ENCODE measurements around the gene COL6A1. TPM values are rescaled to one million over a fixed set of nuclear protein-coding genes. Genes with fewer than 3 reads are reported as not detected.

COL6A1 gene
- total and polyA plus RNA-seq, 2 of the 13 experiments (the other 11 are each of a cell fraction or from before 2014, with no cell fraction given), result 3.1 to 4.8 TPM

- ChIA-PET CTCF (ENCODE audit: low intra/inter-chr PET ratio, low total read pairs) (no interaction called here), POLR2A (no interaction called here)
- intact Hi-C loops (cut with micrococcal nuclease; ENCODE audit: unreplicated experiment), result no loop called here
- in situ Hi-C loops (cut with HindIII; ENCODE audit: extremely low pct_ligation_motif_present, low pct_unique_long_range_greater_than_20kb), result no loop called here
- Histone ChIP-seq H3K4me2 (ENCODE audit: low read depth, low read length) (no peak overlapping the region), H4K20me1 (ENCODE audit: insufficient read depth, low read length) (no peaks in the 10 kb centered on the region; the same call in 1 of the 2 replicates), H3K9me3 (ENCODE audit: low read length) (no peaks in the 10 kb centered on the region), H3K4me3 (replicated peaks in 1 of 3; ENCODE audit: insufficient read depth in 1 of 3, low read depth in 2 of 3, low read length in 3 of 3) (no peak overlapping the region), H3K36me3 (replicated peaks in 1 of 2; ENCODE audit: control insufficient read depth in 1 of 2, insufficient read depth in 2 of 2, low read length in 2 of 2) (no peaks in the 10 kb centered on the region), H3K27me3 (ENCODE audit: control insufficient read depth in 1 of 2, insufficient read depth in 2 of 2, low read length in 2 of 2) (peaks cover 5 to 53% of the 10 kb centered on the region in 2 experiments; a peak in 4 of 5 replicates), H3K79me2 (ENCODE audit: insufficient read depth, low read length) (no peaks in the 10 kb centered on the region), H3K27ac (ENCODE audit: extremely low read length, insufficient read depth, low read length) (no peak overlapping the region), H3K4me1 (ENCODE audit: insufficient read depth, low read length) (no peaks in the 10 kb centered on the region), H2AFZ (ENCODE audit: low read length) (no peak overlapping the region), H3K9ac (ENCODE audit: insufficient read depth, low read depth, low read length) (no peak overlapping the region)
- no TSS peak for BruUV-seq (replicated peaks)
- DNase-seq (ENCODE audit: low spot score), result no peak
- FAIRE-seq, result no peak
- TF ChIP-seq RORA (CRISPR knock-in tag; IDR thresholded peaks at IDR 0.05) (no peak), AGO1 (IDR thresholded peaks at IDR 0.05; ENCODE audit: low read depth, low read length, poor library complexity, severe bottlenecking) (no peak), CERS6 (CRISPR knock-in tag; IDR thresholded peaks at IDR 0.05) (no peak), KMT2A (CRISPR knock-in tag; IDR thresholded peaks at IDR 0.05) (no peak), ZNF441 (CRISPR knock-in tag; IDR thresholded peaks at IDR 0.05; ENCODE audit: borderline replicate concordance) (no peak), POLR2A (IDR thresholded peaks at IDR 0.05; ENCODE audit: insufficient read depth in 1 of 2, low read depth in 2 of 2, low read length in 2 of 2) (no peak), KLF16 (CRISPR knock-in tag; IDR thresholded peaks at IDR 0.05) (no peak), ZNF674 (CRISPR knock-in tag; IDR thresholded peaks at IDR 0.05; ENCODE audit: low read depth) (no peak), MBNL3 (CRISPR knock-in tag; conservative IDR thresholded peaks at IDR 0.05) (no peak), NFYB (CRISPR knock-in tag; IDR thresholded peaks at IDR 0.05) (no peak), GABPA (IDR thresholded peaks at IDR 0.05; ENCODE audit: low read depth, low read length) (no peak), GABPA (CRISPR knock-in tag; IDR thresholded peaks at IDR 0.05; ENCODE audit: low read depth) (no peak), SRSF4 (IDR thresholded peaks at IDR 0.05; ENCODE audit: low read depth, low read length, poor library complexity, severe bottlenecking) (no peak), EHMT2 (IDR thresholded peaks at IDR 0.05; ENCODE audit: borderline replicate concordance, low read depth, low read length) (no peak), TOE1 (CRISPR knock-in tag; IDR thresholded peaks at IDR 0.05) (no peak), SIN3B (IDR thresholded peaks at IDR 0.05; ENCODE audit: low read length) (no peak), EEA1 (CRISPR knock-in tag; IDR thresholded peaks at IDR 0.05; ENCODE audit: borderline replicate concordance) (no peak), KLF9 (CRISPR knock-in tag; IDR thresholded peaks at IDR 0.05; ENCODE audit: low read depth) (no peak), SPEN (CRISPR knock-in tag; IDR thresholded peaks at IDR 0.05; ENCODE audit: low read depth) (no peak), REL (CRISPR knock-in tag; conservative IDR thresholded peaks at IDR 0.05) (no peak), TEF (CRISPR knock-in tag; IDR thresholded peaks at IDR 0.05) (no peak)
- WGBS (ENCODE audit: low lambda C conversion rate), result 0% methylated on average over 1 of the region's 1 CpG
- ATAC-seq, result no peak
Observed at GRCh38 chr21:45938453-45938755, 43.2 kb upstream of the COL6A1 start.

All from HepG2 (cell line).